Duodenal mucosa (tissue), 2 donors: ENCODE measurements around the gene IRF1.

Source experiments
- H3K27ac ChIP-seq: one replicate; pipeline ENCODE4 v1.7.0; 2013; ENCODE audit warnings: low read depth, low read length
- H3K27me3 ChIP-seq, 2 donors: one replicate each; pipeline ENCODE4 v1.7.0; 2013; ENCODE audit warnings: low read length in 2 of 2, control low read depth in 1 of 2; ENCODE audit not compliant: insufficient read depth in 2 of 2, control insufficient read depth in 1 of 2
- H3K36me3 ChIP-seq, 2 donors: one replicate each; pipeline ENCODE4 v1.7.0; 2013; ENCODE audit warnings: low read length in 2 of 2, control low read depth in 1 of 2; ENCODE audit not compliant: insufficient read depth in 2 of 2, control insufficient read depth in 1 of 2
- H3K4me1 ChIP-seq, 2 donors: one replicate each; pipeline ENCODE4 v1.7.0; 2013; ENCODE audit warnings: low read length in 2 of 2, control low read depth in 1 of 2; ENCODE audit not compliant: insufficient read depth in 2 of 2, control insufficient read depth in 1 of 2
- H3K4me3 ChIP-seq, 2 donors: one replicate each; pipeline ENCODE4 v1.7.0; 2013; ENCODE audit warnings: low read length in 2 of 2, low read depth in 1 of 2
- H3K9ac ChIP-seq, 2 donors: one replicate each; pipeline ENCODE4 v1.7.0; 2013; ENCODE audit warnings: low read length in 2 of 2, low read depth in 1 of 2
- H3K9me3 ChIP-seq, 2 donors: one replicate each; pipeline ENCODE4 v1.7.0; 2013; ENCODE audit warnings: low read length in 2 of 2, control low read depth in 1 of 2; ENCODE audit not compliant: control insufficient read depth in 1 of 2

IRF1 gene

DNA sequence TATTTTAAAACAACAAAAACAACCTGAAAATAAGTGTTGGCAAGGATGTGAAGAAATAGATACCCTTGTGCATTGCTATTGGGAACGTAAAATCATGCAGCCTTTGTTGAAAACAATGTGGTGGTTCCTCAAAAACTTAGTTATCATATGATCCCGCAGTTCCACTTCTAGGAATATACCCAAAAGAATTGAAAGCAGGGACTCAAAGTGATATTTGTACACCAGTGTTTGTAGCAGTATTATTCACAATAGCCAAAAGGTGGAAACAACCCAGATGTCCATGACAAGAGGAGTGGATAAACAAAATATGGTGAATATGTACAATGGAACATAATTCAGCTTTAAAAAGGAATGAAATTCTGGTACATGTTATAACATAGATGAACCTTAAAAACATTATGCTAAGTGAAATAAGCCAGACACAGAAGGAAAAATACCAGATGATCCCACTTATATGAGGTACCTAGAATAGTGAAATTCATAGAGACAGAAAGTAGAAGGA, 29.0 kb downstream of the IRF1 start:
- H3K27me3 ChIP-seq: no peaks in the 10 kb centered on the region
- H3K4me3 ChIP-seq: no peak overlapping the region
- no peaks in the 10 kb centered on the region for H3K9me3 ChIP-seq
- no peak overlapping the region for H3K9ac ChIP-seq
- no peak overlapping the region for H3K27ac ChIP-seq
- peaks cover 4 to 8% of the 10 kb centered on the region in 2 donors for H3K36me3 ChIP-seq
- peaks cover 99 to 100% of the 10 kb centered on the region in 2 donors for H3K4me1 ChIP-seq

DNA sequence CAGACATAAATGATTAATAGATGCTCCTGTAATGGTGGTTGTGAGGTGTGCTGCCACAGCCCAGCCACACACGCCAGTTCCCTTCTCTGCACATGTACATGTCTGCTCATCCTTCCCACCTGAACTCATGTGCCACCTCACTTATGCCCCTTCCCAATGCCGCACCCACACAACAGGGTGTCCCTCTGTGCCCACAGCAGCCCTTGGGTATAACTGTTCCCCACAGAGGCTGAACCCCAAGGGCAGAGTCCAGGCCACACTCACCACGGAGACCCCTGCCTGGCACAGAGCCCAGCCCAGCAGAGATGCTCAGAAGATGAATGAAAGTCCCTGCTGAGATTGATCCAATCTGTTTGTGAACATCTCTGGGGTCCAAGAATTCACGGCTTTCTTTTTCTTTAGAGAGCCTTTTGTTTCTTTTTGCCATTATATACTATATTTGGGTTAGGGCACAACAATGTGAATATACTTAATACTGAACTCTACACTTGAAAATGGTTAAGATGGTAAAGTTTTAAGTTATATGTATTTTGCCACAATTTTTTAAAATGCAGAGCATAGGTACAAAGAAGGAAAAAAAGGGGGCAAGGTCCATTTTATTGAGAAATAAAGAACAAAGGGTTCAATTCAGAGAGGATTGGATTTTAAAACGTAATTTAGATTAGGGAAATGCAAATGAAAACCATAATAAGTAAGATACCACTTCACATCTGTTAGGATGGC, 29.6 kb downstream of the IRF1 start:
- H3K9me3 ChIP-seq: no peaks in the 10 kb centered on the region
- H3K9ac ChIP-seq: peak overlapping the region in 1 of 2 donors; percentile 38
- H3K36me3 ChIP-seq: peaks cover 4 to 8% of the 10 kb centered on the region in 2 donors
- peaks cover 99 to 100% of the 10 kb centered on the region in 2 donors for H3K4me1 ChIP-seq
- H3K27me3 ChIP-seq: no peaks in the 10 kb centered on the region
- H3K4me3 ChIP-seq: peak overlapping the region in 1 of 2 donors; percentile 1
- H3K27ac ChIP-seq: peak overlapping the region; percentile 45

DNA sequence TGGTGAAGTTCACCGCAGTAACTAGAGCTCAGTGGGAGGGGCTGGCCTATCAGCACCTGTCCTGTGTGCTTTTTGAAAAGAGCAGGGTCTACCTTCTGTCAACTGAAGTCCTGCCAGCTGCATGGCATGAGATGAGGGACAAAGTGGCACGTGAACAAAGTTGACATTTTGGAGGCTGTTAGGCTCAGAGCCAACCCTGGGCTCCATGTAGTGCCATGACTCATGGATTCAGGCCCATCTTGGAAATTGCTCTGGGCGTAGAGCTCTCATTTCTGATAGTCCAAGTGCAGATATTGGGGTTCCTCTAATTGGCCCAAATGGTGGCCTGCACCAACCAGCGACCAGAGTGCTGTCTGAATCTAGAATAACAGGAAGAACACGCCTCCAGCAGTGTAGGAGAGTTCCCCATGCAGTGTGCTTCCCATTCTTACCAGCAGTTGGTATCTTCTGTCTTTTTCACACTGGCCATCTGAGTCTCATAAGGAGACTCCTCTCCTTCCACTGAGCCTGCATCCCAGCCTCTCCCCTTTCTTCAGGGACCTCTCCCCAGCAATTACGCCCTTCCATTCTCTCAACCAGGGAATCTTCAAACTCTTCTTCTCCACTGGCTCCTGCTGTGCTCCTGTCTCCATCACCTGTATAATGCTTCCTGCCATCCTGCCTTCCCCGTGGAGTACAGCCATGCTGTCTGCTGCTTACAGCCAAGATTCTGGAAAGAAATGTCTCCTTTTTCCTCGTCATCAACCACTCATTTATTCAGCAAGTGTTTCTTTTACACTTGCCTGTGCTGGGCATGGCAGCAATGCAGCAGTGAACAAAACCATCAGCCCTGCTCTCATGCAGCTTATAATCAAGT, 30.4 kb downstream of the IRF1 start:
- H3K9me3 ChIP-seq: no peaks in the 10 kb centered on the region
- peaks cover 4 to 8% of the 10 kb centered on the region in 2 donors for H3K36me3 ChIP-seq
- H3K9ac ChIP-seq: peak overlapping the region in 1 of 2 donors; percentile 38
- peaks cover 100% of the 10 kb centered on the region in 2 donors for H3K4me1 ChIP-seq
- H3K27ac ChIP-seq: peak overlapping the region; percentile 55
- peak overlapping the region; percentile 1 to 33 for H3K4me3 ChIP-seq
- H3K27me3 ChIP-seq: no peaks in the 10 kb centered on the region

DNA sequence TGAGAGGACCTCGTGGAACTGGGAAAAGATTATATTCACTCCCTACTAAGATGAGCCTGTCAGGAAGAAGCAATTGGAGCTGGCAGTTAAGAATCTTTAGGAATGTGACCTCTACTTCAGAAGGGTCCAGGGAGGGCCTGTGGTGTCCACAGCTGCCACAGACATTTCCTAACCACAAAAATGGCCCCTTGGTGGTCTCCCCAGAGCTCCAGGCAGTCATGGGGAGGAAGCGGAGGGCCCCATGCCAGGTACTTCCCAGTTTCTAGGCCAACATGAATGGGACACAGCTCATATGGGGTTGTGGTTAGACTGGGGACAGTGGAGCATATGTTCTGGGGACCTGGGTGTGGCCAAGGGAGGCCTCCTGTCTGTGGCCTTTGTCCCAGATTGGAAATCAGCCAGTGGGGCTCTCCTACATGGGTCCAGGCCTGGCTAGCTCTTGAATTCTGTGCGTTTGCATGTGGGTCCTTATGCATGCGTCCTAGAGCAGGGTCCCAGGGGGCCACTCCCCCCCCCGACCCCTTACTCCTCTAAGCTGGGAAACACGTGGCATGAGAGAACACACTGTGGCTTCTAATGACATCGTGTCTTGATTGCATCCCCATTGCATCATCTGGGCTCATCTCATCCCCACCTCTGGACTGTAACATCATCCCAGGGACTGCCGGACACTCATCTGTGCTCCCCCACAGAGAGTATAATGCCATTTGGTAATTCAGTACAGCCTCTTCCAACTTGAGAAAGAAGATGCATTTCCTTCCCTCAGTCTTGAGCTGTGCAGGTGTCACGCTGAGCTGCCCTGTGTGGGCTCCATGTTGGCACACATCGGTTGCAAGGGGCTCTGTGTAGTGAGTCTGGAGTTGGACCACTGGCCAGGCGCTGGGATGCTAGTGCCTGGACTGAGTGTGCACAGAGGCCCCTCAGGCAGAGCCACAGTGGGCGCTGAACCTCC, 31.3 kb downstream of the IRF1 start:
- H3K4me3 ChIP-seq: peak overlapping the region; percentile 33 to 38
- H3K4me1 ChIP-seq: peaks cover 94 to 98% of the 10 kb centered on the region in 2 donors
- peaks cover 4 to 8% of the 10 kb centered on the region in 2 donors for H3K36me3 ChIP-seq
- H3K27ac ChIP-seq: peak overlapping the region; percentile 55
- H3K27me3 ChIP-seq: no peaks in the 10 kb centered on the region
- no peaks in the 10 kb centered on the region for H3K9me3 ChIP-seq
- H3K9ac ChIP-seq: peak overlapping the region; percentile 2 to 26

DNA sequence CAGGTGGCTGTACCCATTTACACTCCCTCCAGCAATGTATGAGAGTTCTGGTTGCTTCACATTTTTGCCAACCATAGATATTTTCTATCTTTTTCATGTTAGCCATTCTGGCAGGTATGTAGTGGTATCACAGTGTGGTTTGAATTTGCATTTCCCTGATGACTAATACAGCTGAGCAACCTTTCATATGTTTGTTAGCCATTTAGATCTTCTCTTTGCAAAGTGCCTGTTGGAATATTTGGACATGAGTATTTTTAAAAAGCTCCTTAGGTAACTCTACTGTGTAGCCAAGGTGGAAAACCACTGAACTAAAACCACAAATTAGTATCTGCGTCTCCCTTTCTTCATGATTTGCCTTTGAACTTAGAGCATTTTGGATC, 31.9 kb downstream of the IRF1 start:
- H3K27ac ChIP-seq: peak overlapping the region; percentile 55
- H3K4me3 ChIP-seq: peak overlapping the region; percentile 9 to 38
- peak overlapping the region; percentile 2 to 26 for H3K9ac ChIP-seq
- H3K9me3 ChIP-seq: no peaks in the 10 kb centered on the region
- no peaks in the 10 kb centered on the region for H3K27me3 ChIP-seq
- H3K36me3 ChIP-seq: peaks cover 4 to 13% of the 10 kb centered on the region in 2 donors
- H3K4me1 ChIP-seq: peaks cover 93 to 94% of the 10 kb centered on the region in 2 donors

DNA sequence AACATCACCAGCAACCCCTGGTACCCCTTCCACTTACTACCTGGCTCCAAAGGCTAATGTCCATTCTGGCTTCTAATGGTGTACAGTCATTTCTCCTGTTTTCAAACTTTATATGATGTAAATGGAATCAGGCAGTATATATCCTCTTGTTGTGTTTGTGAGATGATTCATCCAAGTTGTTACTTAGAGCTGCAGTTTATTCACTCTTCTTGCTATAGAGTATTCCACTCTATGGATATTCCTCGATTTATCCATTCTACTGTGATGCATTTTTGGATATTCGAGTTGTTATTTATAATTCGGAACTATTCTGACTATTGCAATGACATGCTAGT, 32.4 kb downstream of the IRF1 start:
- Histone ChIP-seq H3K9ac (no peak overlapping the region), H3K27ac (no peak overlapping the region), H3K4me1 (peaks cover 90 to 93% of the 10 kb centered on the region in 2 donors)

DNA sequence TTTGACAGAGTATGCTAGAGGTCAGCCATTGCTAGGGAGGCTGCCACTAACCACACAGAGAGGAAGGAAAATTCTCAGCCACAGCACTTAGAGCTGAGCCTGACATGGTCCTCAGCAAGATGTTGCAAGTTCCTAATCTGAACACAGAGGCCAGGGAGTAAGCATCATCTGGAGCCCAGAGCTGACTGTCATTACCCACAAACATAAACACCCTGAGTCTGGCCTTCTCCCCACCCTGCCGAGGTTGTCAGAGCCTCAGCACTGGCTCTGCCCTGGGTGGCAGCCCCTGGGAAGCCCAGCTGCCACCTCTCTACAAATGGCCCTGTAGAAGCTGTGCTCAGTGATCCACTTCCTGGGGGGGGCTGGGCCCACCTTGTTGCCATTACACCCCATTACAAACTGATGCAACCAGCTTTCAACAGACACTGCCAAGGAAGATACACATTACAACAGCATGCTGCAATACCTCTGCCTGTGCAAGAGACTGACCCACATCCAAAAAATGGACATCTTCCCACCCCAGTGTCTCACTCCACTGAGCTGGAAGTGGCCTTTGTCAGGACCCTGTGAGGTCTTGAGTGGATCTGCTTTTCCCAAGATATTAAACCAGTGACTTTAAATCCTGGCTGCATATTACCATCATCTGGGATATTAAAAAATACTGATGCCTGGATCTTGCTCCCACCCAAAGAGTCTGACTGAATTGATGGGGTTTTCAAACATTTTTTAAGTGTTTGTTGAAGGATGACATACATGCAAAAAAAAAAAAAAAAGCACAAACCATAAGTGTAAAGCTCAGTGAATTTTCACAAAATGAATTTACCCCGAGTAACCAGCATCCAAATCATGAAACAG, 33.0 kb downstream of the IRF1 start:
- H3K4me1 ChIP-seq: peaks cover 84 to 92% of the 10 kb centered on the region in 2 donors
- peak overlapping the region; percentile 31 to 63 for H3K9ac ChIP-seq
- H3K27me3 ChIP-seq: no peaks in the 10 kb centered on the region
- H3K27ac ChIP-seq: peak overlapping the region; percentile 82
- peak overlapping the region in 1 of 2 donors; percentile 16 for H3K4me3 ChIP-seq
- H3K9me3 ChIP-seq: no peaks in the 10 kb centered on the region
- peaks cover 4 to 13% of the 10 kb centered on the region in 2 donors for H3K36me3 ChIP-seq

More for the DNA sequence above, 32.4 kb downstream of the IRF1 start:
- H3K36me3 ChIP-seq: peaks cover 4 to 13% of the 10 kb centered on the region in 2 donors
- H3K9me3 ChIP-seq: no peaks in the 10 kb centered on the region
- no peaks in the 10 kb centered on the region for H3K27me3 ChIP-seq
- H3K4me3 ChIP-seq: no peak overlapping the region

DNA sequence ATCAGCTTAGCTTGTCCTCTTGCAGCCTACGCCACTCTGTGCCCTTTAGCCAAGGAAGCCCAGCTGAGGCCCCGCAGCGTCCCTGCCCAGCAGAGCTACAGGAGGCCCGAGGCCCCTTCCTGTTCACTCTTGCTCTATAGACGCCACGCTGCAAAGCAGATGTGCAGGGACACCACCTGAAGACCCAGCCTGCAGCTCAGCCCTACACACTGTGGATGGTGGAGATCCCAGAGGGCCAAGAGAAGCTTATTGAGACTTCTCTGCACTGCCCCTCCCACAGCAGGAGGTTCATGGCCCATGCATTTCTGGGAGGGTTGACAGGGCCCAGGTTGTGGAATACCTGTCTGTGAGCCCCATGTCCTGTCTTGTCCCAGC, 33.6 kb downstream of the IRF1 start:
- H3K9ac ChIP-seq: peak overlapping the region; percentile 31 to 63
- H3K27ac ChIP-seq: peak overlapping the region; percentile 82
- H3K9me3 ChIP-seq: no peaks in the 10 kb centered on the region
- H3K4me3 ChIP-seq: peak overlapping the region; percentile 7 to 16
- peaks cover 77 to 86% of the 10 kb centered on the region in 2 donors for H3K4me1 ChIP-seq
- peaks cover 4 to 13% of the 10 kb centered on the region in 2 donors for H3K36me3 ChIP-seq
- no peaks in the 10 kb centered on the region for H3K27me3 ChIP-seq
